ENCODE results near the gene PROSER3. TPM values are rescaled to one million over a fixed set of nuclear protein-coding genes. Genes with fewer than 3 reads are reported as not detected.

The PROSER3 gene
- total and polyA plus RNA-seq, 2 donors (not counting 1 experiment from before 2014, with no cell fraction given): 26.0 to 61.0 TPM

- Histone ChIP-seq H3K4me3 (ENCODE audit: control extremely low read depth in 1 of 5, extremely low read depth in 1 of 5, insufficient read depth in 1 of 5, low read depth in 2 of 5, low read length in 4 of 5) (no peak overlapping the region), H3K27ac (ENCODE audit: low read length in 2 of 2) (no peak overlapping the region), H3K36me3 (replicated peaks in 1 of 2; ENCODE audit: control extremely low read depth in 1 of 2, control insufficient read depth in 1 of 2, extremely low read depth in 1 of 2, insufficient read depth in 2 of 2, low read length in 1 of 2) (peaks cover 7 to 87% of the 10 kb centered on the region in 2 experiments), H3K79me2 (ENCODE audit: control insufficient read depth, insufficient read depth, low read length) (peaks cover 55% of the 10 kb centered on the region), H2AFZ (ENCODE audit: insufficient read depth, low read depth, low read length, poor library complexity, severe bottlenecking) (no peak overlapping the region), H4K20me1 (ENCODE audit: control insufficient read depth, insufficient read depth, low read length, poor library complexity, severe bottlenecking) (peaks cover 43% of the 10 kb centered on the region), H3K4me1 (ENCODE audit: control insufficient read depth in 2 of 2, insufficient read depth in 2 of 2, low read length in 2 of 2) (no peaks in the 10 kb centered on the region), H3K9ac (ENCODE audit: low read length) (no peak overlapping the region), H3K4me2 (replicated peaks; ENCODE audit: low read depth, low read length, poor library complexity, severe bottlenecking) (no peak overlapping the region), H3K9me3 (ENCODE audit: control extremely low read depth in 1 of 3, control insufficient read depth in 2 of 3, insufficient read depth in 1 of 3, low read length in 2 of 3) (no peaks in the 10 kb centered on the region), H3K27me3 (replicated peaks in 1 of 4; ENCODE audit: control extremely low read depth in 1 of 4, control insufficient read depth in 3 of 4, insufficient read depth in 4 of 4, low read length in 3 of 4) (no peaks in the 10 kb centered on the region)
- H3K4me1 Mint-ChIP-seq: peaks cover 6% of the 10 kb centered on the region
- 93% methylated on average over 11 of the region's 11 CpGs for WGBS (ENCODE audit: insufficient coverage)
- CTCF ChIA-PET: no interaction called here
- DNase-seq: no peak
- no peaks in the 10 kb centered on the region for H3K27me3 Mint-ChIP-seq
- POLR2A ChIA-PET: no interaction called here
- no peaks in the 10 kb centered on the region for H3K9me3 Mint-ChIP-seq (ENCODE audit: insufficient read depth)
- TF ChIP-seq CTCF (IDR thresholded peaks at IDR 0.05) (no peak), EZH2 (IDR thresholded peaks at IDR 0.05; ENCODE audit: borderline replicate concordance, insufficient read depth, low read depth, low read length, poor library complexity, severe bottlenecking) (no peak)
- ATAC-seq (ENCODE audit: low read depth): no peak
- intact Hi-C loops (cut with micrococcal nuclease): no loop called here
- H3K27ac Mint-ChIP-seq: no peak overlapping the region
- H3K4me3 Mint-ChIP-seq: no peak overlapping the region
Observed at GRCh38 chr19:35729763-35730162, 28.2 kb upstream of the PROSER3 start.

DNA sequence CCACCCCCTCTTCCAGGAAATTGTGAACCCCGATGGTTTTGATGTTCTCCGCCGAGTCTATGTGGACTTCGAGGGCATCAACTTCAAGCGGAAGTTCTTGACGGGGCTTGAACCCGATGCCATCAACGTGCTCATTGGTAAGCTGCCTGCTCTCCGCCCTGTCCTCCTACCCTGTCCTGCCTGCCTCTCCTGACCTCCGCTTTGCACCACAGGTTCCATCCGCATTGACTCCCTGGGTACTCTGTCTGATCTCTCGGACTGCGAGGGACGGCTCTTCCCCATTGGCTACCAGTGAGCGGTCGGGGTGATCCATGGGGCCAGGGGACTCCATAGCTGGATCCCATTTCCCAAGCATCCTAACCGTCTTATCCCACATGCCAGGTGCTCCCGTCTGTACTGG, 27.6 kb upstream of the PROSER3 start:
- CTCF ChIA-PET: no interaction called here
- Histone ChIP-seq H4K20me1 (ENCODE audit: control insufficient read depth, insufficient read depth, low read length, poor library complexity, severe bottlenecking) (peaks cover 46% of the 10 kb centered on the region), H3K9me3 (ENCODE audit: control extremely low read depth in 1 of 3, control insufficient read depth in 2 of 3, insufficient read depth in 1 of 3, low read length in 2 of 3) (no peaks in the 10 kb centered on the region), H3K4me3 (ENCODE audit: control extremely low read depth in 1 of 5, extremely low read depth in 1 of 5, insufficient read depth in 1 of 5, low read depth in 2 of 5, low read length in 4 of 5) (no peak overlapping the region), H3K4me1 (ENCODE audit: control insufficient read depth in 2 of 2, insufficient read depth in 2 of 2, low read length in 2 of 2) (no peaks in the 10 kb centered on the region), H3K27ac (ENCODE audit: low read length in 2 of 2) (no peak overlapping the region), H3K79me2 (ENCODE audit: control insufficient read depth, insufficient read depth, low read length) (peaks cover 52% of the 10 kb centered on the region), H3K36me3 (replicated peaks in 1 of 2; ENCODE audit: control extremely low read depth in 1 of 2, control insufficient read depth in 1 of 2, extremely low read depth in 1 of 2, insufficient read depth in 2 of 2, low read length in 1 of 2) (peaks cover 7 to 87% of the 10 kb centered on the region in 2 experiments), H2AFZ (ENCODE audit: insufficient read depth, low read depth, low read length, poor library complexity, severe bottlenecking) (no peak overlapping the region), H3K4me2 (replicated peaks; ENCODE audit: low read depth, low read length, poor library complexity, severe bottlenecking) (no peak overlapping the region), H3K9ac (ENCODE audit: low read length) (no peak overlapping the region), H3K27me3 (replicated peaks in 1 of 4; ENCODE audit: control extremely low read depth in 1 of 4, control insufficient read depth in 3 of 4, insufficient read depth in 4 of 4, low read length in 3 of 4) (no peaks in the 10 kb centered on the region)
- intact Hi-C loops (cut with micrococcal nuclease): no loop called here
- DNase-seq (no peak), ATAC-seq (ENCODE audit: low read depth) (no peak)
- Mint-ChIP-seq H3K4me3 (no peak overlapping the region), H3K27me3 (no peaks in the 10 kb centered on the region), H3K27ac (no peak overlapping the region), H3K9me3 (ENCODE audit: insufficient read depth) (no peaks in the 10 kb centered on the region), H3K4me1 (peaks cover 7% of the 10 kb centered on the region)
- 97% methylated on average over 18 of the region's 18 CpGs for WGBS (ENCODE audit: insufficient coverage)
- POLR2A ChIA-PET: interaction anchor here (0.6 kb wide), 1 partner anchor 10 kb away, joined by 6 read pairs; no protein-coding TSS in a partner anchor
- TF ChIP-seq CTCF (IDR thresholded peaks at IDR 0.05) (no peak), EZH2 (IDR thresholded peaks at IDR 0.05; ENCODE audit: borderline replicate concordance, insufficient read depth, low read depth, low read length, poor library complexity, severe bottlenecking) (no peak)

Measured in B cell (primary cell).